Naive B cell (primary cell): ENCODE results near the gene FBXO38. TPM values are rescaled to one million over a fixed set of nuclear protein-coding genes. Genes with fewer than 3 reads are reported as not detected.

Experiments used
- ATAC-seq, 2 donors: fragments of 150-1000 bp; cut with Tn5 transposase; 2 replicates each; pipeline ENCODE4 v1.10.0; 2021; ENCODE audit warnings: low read depth in 2 of 2, mild to moderate bottlenecking in 2 of 2, moderate library complexity in 2 of 2
- DNase-seq: peaks from one replicate; pipeline ENCODE4 v3.0.0; 2022
- H3K27ac Mint-ChIP-seq, 6 donors: one replicate each; pipeline ENCODE4 v1.8.0; 2020 to 2022; ENCODE audit warnings: mild to moderate bottlenecking in 6 of 6, mixed read lengths in 6 of 6, moderate library complexity in 5 of 6, inconsistent platforms in 2 of 6
- H3K27me3 Mint-ChIP-seq, 3 donors: one replicate each; pipeline ENCODE4 v1.8.0; 2021 to 2022; ENCODE audit warnings: mixed read lengths in 3 of 3, mild to moderate bottlenecking in 1 of 3
- H3K36me3 Mint-ChIP-seq, 2 donors: one replicate each; pipeline ENCODE4 v1.8.0; 2020 to 2022; ENCODE audit warnings: mixed read lengths in 2 of 2, inconsistent platforms in 1 of 2, mild to moderate bottlenecking in 1 of 2
- H3K4me1 Mint-ChIP-seq, 3 donors: one replicate each; pipeline ENCODE4 v1.8.0; 2020 to 2022; ENCODE audit warnings: mixed read lengths in 3 of 3, inconsistent platforms in 1 of 3, mild to moderate bottlenecking in 1 of 3, moderate library complexity in 1 of 3
- H3K4me3 Mint-ChIP-seq, 8 donors: one replicate each; pipeline ENCODE4 v1.8.0; 2020 to 2022; ENCODE audit warnings: mild to moderate bottlenecking in 8 of 8, mixed read lengths in 8 of 8, moderate library complexity in 8 of 8, inconsistent platforms in 2 of 8
- H3K9me3 Mint-ChIP-seq, 7 donors: one replicate each; pipeline ENCODE4 v1.8.0; 2020 to 2022; ENCODE audit warnings: mixed read lengths in 7 of 7, mild to moderate bottlenecking in 5 of 7, inconsistent platforms in 2 of 7, moderate library complexity in 1 of 7
- polyA plus RNA-seq, 6 donors: library from polyadenylated mRNA; unstranded; fragments of 300-500 nt; fragmentation: Illumina TruSeq; gene quantifications; one replicate each; pipeline ENCODE4 v1.2.3, GENCODE V29; 2021; ENCODE audit warnings: low read depth in 6 of 6

The FBXO38 gene
- polyA plus RNA-seq, 6 donors from 2014 or later: 6.6 to 22.8 (median 19.2) TPM

- Mint-ChIP-seq H3K36me3 (peaks cover 32 to 41% of the 10 kb centered on the region in 2 donors), H3K27ac (peak overlapping the region in 1 of 6 donors; percentile 71)
These were observed 34.8 kb downstream of the FBXO38 start for GRCh38 chr5:148418511-148418910.

GRCh38 chr5:148421661-148422060, 37.9 kb downstream of the FBXO38 start:
- Mint-ChIP-seq H3K36me3 (peaks cover 40 to 45% of the 10 kb centered on the region in 2 donors), H3K9me3 (no peaks in the 10 kb centered on the region), H3K27me3 (no peaks in the 10 kb centered on the region), H3K4me1 (peaks cover 0 to 5% (median 0%) of the 10 kb centered on the region in 3 donors), H3K27ac (peak overlapping the region in 3 of 6 donors; percentile 25 to 72 (median 29)), H3K4me3 (no peak overlapping the region)
- DNase-seq (no peak), ATAC-seq (no peak)

More at GRCh38 chr5:148418511-148418910, 34.8 kb downstream of the FBXO38 start:
- no peak for ATAC-seq
- H3K27me3 Mint-ChIP-seq: no peaks in the 10 kb centered on the region
- H3K4me1 Mint-ChIP-seq: peaks cover 0 to 5% (median 0%) of the 10 kb centered on the region in 3 donors
- H3K9me3 Mint-ChIP-seq: no peaks in the 10 kb centered on the region
- DNase-seq: no peak
- H3K4me3 Mint-ChIP-seq: no peak overlapping the region

- no peaks in the 10 kb centered on the region for H3K9me3 Mint-ChIP-seq
- ATAC-seq: no peak
- H3K27ac Mint-ChIP-seq: peak overlapping the region in 1 of 6 donors; percentile 96
- H3K4me1 Mint-ChIP-seq: peaks cover 0 to 8% (median 0%) of the 10 kb centered on the region in 3 donors
- H3K27me3 Mint-ChIP-seq: no peaks in the 10 kb centered on the region
- DNase-seq: no peak
- H3K4me3 Mint-ChIP-seq: no peak overlapping the region
- H3K36me3 Mint-ChIP-seq: peaks cover 39 to 42% of the 10 kb centered on the region in 2 donors
These were observed 42.0 kb downstream of the FBXO38 start for GRCh38 chr5:148425808-148426207.

GRCh38 chr5:148426514-148426913, 42.8 kb downstream of the FBXO38 start:
- ATAC-seq (no peak), DNase-seq (no peak)
- H3K27ac Mint-ChIP-seq: no peak overlapping the region
- no peak overlapping the region for H3K4me3 Mint-ChIP-seq
- H3K27me3 Mint-ChIP-seq: no peaks in the 10 kb centered on the region
- H3K9me3 Mint-ChIP-seq: no peaks in the 10 kb centered on the region
- H3K4me1 Mint-ChIP-seq: peaks cover 0 to 15% (median 0%) of the 10 kb centered on the region in 3 donors
- peaks cover 43 to 46% of the 10 kb centered on the region in 2 donors for H3K36me3 Mint-ChIP-seq

GRCh38 chr5:148427370-148428042, 43.7 kb downstream of the FBXO38 start:
- Mint-ChIP-seq H3K36me3 (peaks cover 37 to 39% of the 10 kb centered on the region in 2 donors), H3K4me3 (no peak overlapping the region), H3K9me3 (no peaks in the 10 kb centered on the region), H3K4me1 (peaks cover 0 to 17% (median 0%) of the 10 kb centered on the region in 3 donors), H3K27me3 (no peaks in the 10 kb centered on the region), H3K27ac (peak overlapping the region in 3 of 6 donors; percentile 38 to 55 (median 39))
- no peak for DNase-seq
- ATAC-seq: no peak

- Mint-ChIP-seq H3K27ac (no peak overlapping the region), H3K9me3 (no peaks in the 10 kb centered on the region), H3K27me3 (no peaks in the 10 kb centered on the region), H3K36me3 (peaks cover 38 to 40% of the 10 kb centered on the region in 2 donors), H3K4me1 (peaks cover 0 to 17% (median 0%) of the 10 kb centered on the region in 3 donors), H3K4me3 (no peak overlapping the region)
- no peak for DNase-seq
- no peak for ATAC-seq
These were observed 45.1 kb downstream of the FBXO38 start for GRCh38 chr5:148428848-148429247.

GRCh38 chr5:148433826-148434225, 50.1 kb downstream of the FBXO38 start:
- H3K36me3 Mint-ChIP-seq: peaks cover 13 to 28% of the 10 kb centered on the region in 2 donors
- H3K4me1 Mint-ChIP-seq: peaks cover 0 to 17% (median 0%) of the 10 kb centered on the region in 3 donors
- ATAC-seq: no peak
- H3K9me3 Mint-ChIP-seq: no peaks in the 10 kb centered on the region
- no peak overlapping the region for H3K27ac Mint-ChIP-seq
- H3K27me3 Mint-ChIP-seq: no peaks in the 10 kb centered on the region
- no peak overlapping the region for H3K4me3 Mint-ChIP-seq
- no peak for DNase-seq

- Mint-ChIP-seq H3K9me3 (no peaks in the 10 kb centered on the region), H3K27ac (no peak overlapping the region), H3K4me1 (peaks cover 0 to 7% (median 0%) of the 10 kb centered on the region in 3 donors), H3K36me3 (peaks cover 11 to 30% of the 10 kb centered on the region in 2 donors), H3K4me3 (no peak overlapping the region), H3K27me3 (no peaks in the 10 kb centered on the region)
- ATAC-seq (no peak), DNase-seq (no peak)
These were observed 52.3 kb downstream of the FBXO38 start for GRCh38 chr5:148436029-148436428.

- Mint-ChIP-seq H3K27me3 (no peaks in the 10 kb centered on the region), H3K36me3 (peaks cover 9 to 30% of the 10 kb centered on the region in 2 donors), H3K4me3 (no peak overlapping the region), H3K4me1 (no peaks in the 10 kb centered on the region), H3K27ac (peak overlapping the region in 1 of 6 donors; percentile 41), H3K9me3 (no peaks in the 10 kb centered on the region)
- ATAC-seq (no peak), DNase-seq (no peak)
These were observed 53.5 kb downstream of the FBXO38 start for GRCh38 chr5:148437249-148437648.

GRCh38 chr5:148438933-148439332, 55.2 kb downstream of the FBXO38 start:
- DNase-seq (no peak), ATAC-seq (no peak)
- no peaks in the 10 kb centered on the region for H3K9me3 Mint-ChIP-seq
- H3K36me3 Mint-ChIP-seq: peaks cover 0 to 23% of the 10 kb centered on the region in 2 donors
- no peak overlapping the region for H3K4me3 Mint-ChIP-seq
- H3K27ac Mint-ChIP-seq: no peak overlapping the region
- H3K4me1 Mint-ChIP-seq: no peaks in the 10 kb centered on the region
- no peaks in the 10 kb centered on the region for H3K27me3 Mint-ChIP-seq

- Mint-ChIP-seq H3K4me3 (no peak overlapping the region), H3K9me3 (no peaks in the 10 kb centered on the region), H3K27ac (peak overlapping the region in 1 of 6 donors; percentile 54), H3K36me3 (peaks cover 0 to 16% of the 10 kb centered on the region in 2 donors), H3K4me1 (no peaks in the 10 kb centered on the region), H3K27me3 (no peaks in the 10 kb centered on the region)
- ATAC-seq: no peak
- DNase-seq: no peak
These were observed 59.5 kb downstream of the FBXO38 start for GRCh38 chr5:148443241-148443640.

GRCh38 chr5:148443998-148444397, 60.2 kb downstream of the FBXO38 start:
- H3K4me1 Mint-ChIP-seq: no peaks in the 10 kb centered on the region
- peaks cover 0 to 13% of the 10 kb centered on the region in 2 donors for H3K36me3 Mint-ChIP-seq
- DNase-seq (peak; percentile 14), ATAC-seq (peak in 1 of 2 donors; percentile 52)
- no peak overlapping the region for H3K4me3 Mint-ChIP-seq
- no peaks in the 10 kb centered on the region for H3K27me3 Mint-ChIP-seq
- no peak overlapping the region for H3K27ac Mint-ChIP-seq
- H3K9me3 Mint-ChIP-seq: no peaks in the 10 kb centered on the region

- no peak for DNase-seq
- H3K9me3 Mint-ChIP-seq: no peaks in the 10 kb centered on the region
- no peak for ATAC-seq
- H3K4me3 Mint-ChIP-seq: no peak overlapping the region
- H3K27me3 Mint-ChIP-seq: no peaks in the 10 kb centered on the region
- peaks cover 0 to 6% of the 10 kb centered on the region in 2 donors for H3K36me3 Mint-ChIP-seq
- no peak overlapping the region for H3K27ac Mint-ChIP-seq
- no peaks in the 10 kb centered on the region for H3K4me1 Mint-ChIP-seq
These were observed 61.8 kb downstream of the FBXO38 start for GRCh38 chr5:148445578-148445977.

GRCh38 chr5:148446611-148447010, 62.9 kb downstream of the FBXO38 start:
- Mint-ChIP-seq H3K4me1 (no peaks in the 10 kb centered on the region), H3K9me3 (no peaks in the 10 kb centered on the region), H3K4me3 (no peak overlapping the region), H3K36me3 (no peaks in the 10 kb centered on the region), H3K27ac (no peak overlapping the region), H3K27me3 (no peaks in the 10 kb centered on the region)
- DNase-seq (no peak), ATAC-seq (no peak)
